ENCODE data around the gene GOLIM4.

- TF ChIP-seq CTCF (conservative IDR thresholded peaks at IDR 0.05 in 1 of 2, IDR thresholded peaks at IDR 0.05 in 1 of 2; ENCODE audit: low read depth in 1 of 2, low read length in 2 of 2) (no peak), EZH2 (IDR thresholded peaks at IDR 0.05; ENCODE audit: low read length, missing control alignments) (no peak)
Observed at GRCh38 chr3:168134931-168135330, 39.2 kb upstream of the GOLIM4 start.
